Measurements from ENCODE around the gene SCAI. TPM values are rescaled to one million over a fixed set of nuclear protein-coding genes. Genes with fewer than 3 reads are reported as not detected.
"Not testable (repeated sequence)": the region's sequence is repeated elsewhere in the genome, so short reads cannot be mapped to it uniquely, and the experiment has no call there.

SCAI gene
- total RNA-seq, 1 experiment from 2014 or later = 14.2 TPM

DNA sequence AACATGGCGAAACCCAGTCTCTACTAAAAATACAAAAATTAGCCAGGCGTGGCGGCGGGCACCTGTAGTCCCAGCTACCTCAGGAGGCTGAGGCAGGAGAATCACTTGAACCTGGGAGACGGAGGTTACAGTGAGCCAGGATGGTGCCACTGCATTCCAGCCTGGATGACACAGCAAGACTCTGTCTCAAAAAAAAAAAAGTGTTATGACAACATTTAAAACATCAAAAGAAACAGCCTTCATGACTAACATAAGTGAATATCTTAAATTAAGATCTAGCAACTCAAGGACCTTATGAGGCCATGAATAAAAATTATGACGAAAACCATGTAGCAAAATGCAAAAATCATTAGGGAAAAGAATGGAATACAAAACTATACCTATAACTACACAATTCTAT lies 19.6 kb upstream of the SCAI start:
- H3K36me3 ChIP-seq = peaks cover 31% of the 10 kb centered on the region
- not testable (repeated sequence) for DNase-seq; H3K9me3 ChIP-seq (replicated peaks)

GRCh38 chr9:125161284-125161918 lies 18.1 kb upstream of the SCAI start:
- no peak for DNase-seq
- no peak overlapping the region for H3K27ac ChIP-seq

More for the DNA sequence above, 19.6 kb upstream of the SCAI start:
- not testable (repeated sequence) for H3K4me1 ChIP-seq, H3K4me3 ChIP-seq, H3K27ac ChIP-seq, H3K27me3 ChIP-seq

DNA sequence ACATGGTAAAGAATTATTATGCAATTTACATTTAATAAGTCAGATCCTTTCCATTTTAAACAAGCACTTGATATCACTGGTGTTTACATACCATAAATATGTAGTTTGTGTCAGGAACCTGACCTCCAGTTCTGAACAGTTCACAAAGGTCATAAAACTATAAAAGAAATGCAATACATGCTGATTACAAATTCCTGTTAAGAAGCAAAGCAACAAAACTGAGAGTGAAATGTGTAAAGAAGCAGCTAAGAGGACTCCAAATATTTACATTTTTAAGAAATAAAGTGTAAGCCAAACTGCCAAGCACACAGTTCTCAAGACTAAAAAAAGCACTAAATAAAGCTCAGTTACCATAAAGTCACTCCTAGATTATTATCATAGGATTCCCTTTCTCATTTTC lies 17.4 kb upstream of the SCAI start:
- H3K4me1 ChIP-seq = no peaks in the 10 kb centered on the region
- H3K4me3 ChIP-seq = no peak overlapping the region
- no peaks in the 10 kb centered on the region for H3K9me3 ChIP-seq (replicated peaks)
- H3K27ac ChIP-seq = no peak overlapping the region
- no peaks in the 10 kb centered on the region for H3K27me3 ChIP-seq
- no peak for DNase-seq
- peaks cover 33% of the 10 kb centered on the region for H3K36me3 ChIP-seq

More at GRCh38 chr9:125161284-125161918, 18.1 kb upstream of the SCAI start:
- H3K27me3 ChIP-seq = no peaks in the 10 kb centered on the region
- H3K4me3 ChIP-seq = no peak overlapping the region
- no peaks in the 10 kb centered on the region for H3K9me3 ChIP-seq (replicated peaks)
- peaks cover 34% of the 10 kb centered on the region for H3K36me3 ChIP-seq
- no peaks in the 10 kb centered on the region for H3K4me1 ChIP-seq

DNA sequence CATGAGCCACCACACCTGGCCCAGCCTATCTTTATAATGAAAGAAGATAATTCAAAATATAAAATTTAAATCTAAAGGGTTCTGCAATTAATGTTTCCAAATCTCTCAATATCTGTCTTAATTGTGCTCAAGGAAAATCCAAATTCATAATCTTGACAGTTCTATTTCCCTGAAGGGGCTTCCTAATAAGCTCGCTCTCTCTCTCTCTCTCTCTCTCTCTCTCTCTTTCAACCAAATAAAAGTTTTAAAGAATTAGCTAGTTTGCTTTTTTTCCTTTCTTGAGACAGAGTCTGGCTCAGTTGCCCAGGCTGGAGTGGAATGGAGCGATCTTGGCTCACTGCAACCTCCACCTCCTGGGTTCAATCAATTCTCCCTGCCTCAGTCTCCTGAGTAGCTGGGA lies 13.2 kb upstream of the SCAI start:
- peaks cover 40% of the 10 kb centered on the region for H3K36me3 ChIP-seq
- H3K4me1 ChIP-seq = no peaks in the 10 kb centered on the region
- no peak overlapping the region for H3K4me3 ChIP-seq
- no peaks in the 10 kb centered on the region for H3K9me3 ChIP-seq (replicated peaks)
- H3K27me3 ChIP-seq = no peaks in the 10 kb centered on the region
- no peak overlapping the region for H3K27ac ChIP-seq
- DNase-seq = no peak

GRCh38 chr9:125153712-125154367 lies 10.5 kb upstream of the SCAI start:
- DNase-seq = no peak
- Histone ChIP-seq H3K36me3 (peaks cover 48% of the 10 kb centered on the region), H3K27ac (no peak overlapping the region), H3K9me3 (replicated peaks) (no peaks in the 10 kb centered on the region), H3K4me3 (no peak overlapping the region), H3K4me1 (no peaks in the 10 kb centered on the region), H3K27me3 (no peaks in the 10 kb centered on the region)

- no peak for DNase-seq
- Histone ChIP-seq H3K36me3 (peaks cover 45% of the 10 kb centered on the region), H3K4me1 (no peaks in the 10 kb centered on the region), H3K27me3 (no peaks in the 10 kb centered on the region), H3K27ac (no peak overlapping the region), H3K9me3 (replicated peaks) (no peaks in the 10 kb centered on the region), H3K4me3 (no peak overlapping the region)
Measured at GRCh38 chr9:125151730-125152129, 8.4 kb upstream of the SCAI start.

GRCh38 chr9:125150349-125151245 lies 7.3 kb upstream of the SCAI start:
- no peak for DNase-seq
- no peak overlapping the region for H3K4me3 ChIP-seq
- no peaks in the 10 kb centered on the region for H3K9me3 ChIP-seq (replicated peaks)
- no peaks in the 10 kb centered on the region for H3K4me1 ChIP-seq
- no peaks in the 10 kb centered on the region for H3K27me3 ChIP-seq
- peaks cover 45% of the 10 kb centered on the region for H3K36me3 ChIP-seq
- H3K27ac ChIP-seq = no peak overlapping the region

GRCh38 chr9:125147401-125147951 lies 4.1 kb upstream of the SCAI start:
- DNase-seq = no peak
- Histone ChIP-seq H3K4me3 (no peak overlapping the region), H3K27me3 (no peaks in the 10 kb centered on the region), H3K9me3 (replicated peaks) (no peaks in the 10 kb centered on the region), H3K27ac (no peak overlapping the region), H3K4me1 (no peaks in the 10 kb centered on the region), H3K36me3 (peaks cover 30% of the 10 kb centered on the region)

DNA sequence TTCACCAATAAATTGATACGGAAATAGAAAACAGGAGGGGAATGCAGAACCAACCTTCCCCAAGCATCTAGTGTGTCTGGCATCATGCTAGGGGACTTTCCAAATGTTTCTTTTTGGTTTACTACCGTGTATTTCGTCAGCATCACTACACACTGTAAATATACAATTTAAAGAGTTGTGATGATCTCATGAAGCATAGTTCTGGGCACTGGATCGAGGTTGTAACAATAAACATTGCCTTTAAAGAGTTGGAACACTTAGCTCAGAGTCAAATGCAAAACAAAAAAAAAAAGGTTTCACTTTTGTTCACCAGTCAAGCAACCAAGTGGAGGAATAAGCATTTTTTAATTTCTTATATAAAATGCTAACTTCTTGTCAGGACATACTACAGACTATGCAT lies 2.9 kb upstream of the SCAI start:
- Histone ChIP-seq H3K9me3 (replicated peaks) (no peaks in the 10 kb centered on the region), H3K27ac (no peak overlapping the region), H3K36me3 (peaks cover 25% of the 10 kb centered on the region), H3K27me3 (no peaks in the 10 kb centered on the region), H3K4me1 (no peaks in the 10 kb centered on the region), H3K4me3 (no peak overlapping the region)
- no peak for DNase-seq

DNA sequence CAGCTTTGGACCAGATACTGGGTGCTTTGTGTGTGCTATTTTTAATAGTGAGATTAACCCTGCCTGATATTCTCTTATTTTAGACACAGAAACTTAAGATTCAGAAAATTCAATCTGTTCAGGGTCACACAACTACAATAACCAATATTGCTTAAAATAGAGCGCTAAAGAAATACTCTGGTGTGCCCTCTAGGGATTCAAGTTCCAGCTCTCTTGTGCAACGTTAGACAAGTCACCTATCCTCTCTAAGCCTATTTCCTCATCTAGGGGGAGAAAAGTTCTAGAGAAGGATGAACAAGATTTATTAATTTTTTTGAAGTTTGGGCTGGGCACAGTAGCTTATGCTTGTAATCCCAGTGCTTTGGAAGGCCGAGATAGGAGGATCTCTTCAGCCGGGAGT lies 2.1 kb upstream of the SCAI start:
- no peaks in the 10 kb centered on the region for H3K4me1 ChIP-seq
- no peaks in the 10 kb centered on the region for H3K27me3 ChIP-seq
- peaks cover 17% of the 10 kb centered on the region for H3K36me3 ChIP-seq
- no peak overlapping the region for H3K4me3 ChIP-seq
- no peaks in the 10 kb centered on the region for H3K9me3 ChIP-seq (replicated peaks)
- H3K27ac ChIP-seq = no peak overlapping the region
- DNase-seq = no peak

DNA sequence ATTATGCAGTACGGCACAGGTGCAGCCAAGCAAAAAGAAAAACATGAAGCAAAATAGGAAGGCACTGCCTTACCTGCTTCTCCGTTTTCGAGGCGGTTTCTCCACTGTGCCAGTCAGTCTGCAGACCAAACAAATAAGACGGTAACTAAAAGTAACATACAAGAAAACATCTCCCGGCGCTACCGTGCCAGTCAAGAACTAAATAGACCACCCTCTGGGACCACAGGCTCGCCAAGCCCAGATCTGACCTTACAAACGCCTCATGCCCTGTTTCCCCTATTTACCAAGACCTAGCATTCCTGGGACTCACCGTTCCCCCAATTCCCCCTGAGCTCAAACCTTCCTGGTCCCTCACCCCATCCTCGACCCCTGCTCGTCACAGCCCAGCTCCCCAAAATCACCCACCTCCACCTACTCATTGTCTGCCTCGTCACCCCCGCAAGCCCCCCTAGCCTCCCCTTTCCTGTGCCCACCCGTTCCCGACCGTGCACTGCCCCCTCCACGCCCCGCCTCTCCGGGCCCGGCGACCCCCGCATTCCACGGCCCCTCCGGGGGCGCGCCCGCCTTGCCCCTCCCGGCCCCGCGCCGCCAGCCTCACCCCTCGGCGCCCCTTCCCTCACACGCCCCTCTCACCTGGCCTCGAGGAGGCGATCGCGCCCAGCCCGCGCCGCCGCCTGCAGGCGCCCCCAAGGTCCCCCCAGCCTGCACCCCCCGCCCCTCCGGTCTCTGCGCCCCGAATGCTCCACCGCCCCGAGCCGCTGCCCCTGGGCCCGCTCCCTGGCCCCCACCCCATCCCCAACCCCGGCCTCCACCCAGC lies 560 bp downstream of the SCAI start:
- Histone ChIP-seq H3K4me1 (no peaks in the 10 kb centered on the region; the same call in 1 of the 2 replicates), H3K4me3 (peak overlapping the region; percentile 62), H3K9me3 (replicated peaks) (no peaks in the 10 kb centered on the region), H3K27me3 (no peaks in the 10 kb centered on the region), H3K36me3 (peaks cover 5% of the 10 kb centered on the region; the same call in 1 of the 2 replicates), H3K27ac (no peak overlapping the region)
- DNase-seq = peak; percentile 5 to 27

GRCh38 chr9:125141751-125142150 lies 1.6 kb downstream of the SCAI start:
- no peaks in the 10 kb centered on the region for H3K27me3 ChIP-seq
- H3K4me1 ChIP-seq = peaks cover 9% of the 10 kb centered on the region; the same call in 1 of the 2 replicates
- peaks cover 5% of the 10 kb centered on the region; the same call in 1 of the 2 replicates for H3K36me3 ChIP-seq
- no peak overlapping the region for H3K4me3 ChIP-seq
- no peaks in the 10 kb centered on the region for H3K9me3 ChIP-seq (replicated peaks)
- H3K27ac ChIP-seq = no peak overlapping the region
- no peak for DNase-seq

GRCh38 chr9:125141251-125141650 lies 2.1 kb downstream of the SCAI start:
- Histone ChIP-seq H3K36me3 (peaks cover 5% of the 10 kb centered on the region; the same call in 1 of the 2 replicates), H3K27me3 (no peaks in the 10 kb centered on the region), H3K9me3 (replicated peaks) (no peaks in the 10 kb centered on the region), H3K4me1 (peaks cover 9% of the 10 kb centered on the region; the same call in 1 of the 2 replicates), H3K4me3 (no peak overlapping the region), H3K27ac (no peak overlapping the region)
- no peak for DNase-seq

- Histone ChIP-seq H3K36me3 (peaks cover 5% of the 10 kb centered on the region; the same call in 1 of the 2 replicates), H3K9me3 (replicated peaks) (no peaks in the 10 kb centered on the region), H3K4me3 (no peak overlapping the region), H3K27me3 (no peaks in the 10 kb centered on the region), H3K4me1 (peaks cover 9% of the 10 kb centered on the region; the same call in 1 of the 2 replicates), H3K27ac (no peak overlapping the region)
- DNase-seq = no peak
Measured at GRCh38 chr9:125140576-125140975, 2.8 kb downstream of the SCAI start.

Data from SJCRH30 (cell line).